H1 (cell line): ENCODE measurements around the gene RIN3. TPM values are rescaled to one million over a fixed set of nuclear protein-coding genes. Genes with fewer than 3 reads are reported as not detected.
A peak's percentile ranks its signal among the peaks of the same experiment; 100 is the strongest.

Experiments used
- CTCF ChIA-PET: fragments of 300-600 bp; sonication (Branson Sonifier 250); formaldehyde crosslinking; loops from one replicate; lab custom pipeline; 2021; ENCODE audit not compliant: partially characterized antibody; lab: Charles Lee
- POLR2A ChIA-PET: fragments of 300-600 bp; sonication (Branson Sonifier 250); formaldehyde crosslinking; loops from one replicate; lab custom pipeline; 2021; ENCODE audit warnings: inconsistent platforms; ENCODE audit not compliant: partially characterized antibody; lab: Charles Lee
- DNase-seq, 2 experiments: peaks; one replicate each; pipeline versions ENCODE4 v3.0.0 to v3.0.0-alpha.2; 2010 to 2022; ENCODE audit warnings: low spot score in 2 of 2, low read depth in 1 of 2, mixed read lengths in 1 of 2
- FAIRE-seq: peaks from 2 replicates; lab custom pipeline; 2011; peaks lifted over from hg19 to GRCh38; lab: Jason Lieb, UNC
- H2AFZ ChIP-seq: 2 replicates; pipeline ENCODE4 v1.8.1; 2012; ENCODE audit warnings: low read length, inconsistent platforms
- H2AK5ac ChIP-seq: 2 replicates; pipeline ENCODE4 v1.6.1; 2013; ENCODE audit warnings: low read depth, low read length
- H2BK120ac ChIP-seq: replicated peaks from 2 replicates; pipeline ENCODE3; 2013; ENCODE audit warnings: low read depth, low read length, inconsistent platforms
- H2BK12ac ChIP-seq: 2 replicates; pipeline ENCODE4 v1.6.1; 2013; ENCODE audit warnings: low read depth, low read length
- H2BK15ac ChIP-seq: 2 replicates; pipeline ENCODE4 v1.6.1; 2013; ENCODE audit warnings: low read length
- H2BK20ac ChIP-seq: 2 replicates; pipeline ENCODE4 v1.6.1; 2013; ENCODE audit warnings: low read length
- H2BK5ac ChIP-seq: 2 replicates; pipeline ENCODE4 v1.6.1; 2013; ENCODE audit warnings: low read depth, low read length
- H3K14ac ChIP-seq: 2 replicates; pipeline ENCODE4 v1.6.1; 2013; ENCODE audit warnings: inconsistent platforms; ENCODE audit not compliant: insufficient read length
- H3K18ac ChIP-seq: 2 replicates; pipeline ENCODE4 v1.6.1; 2013; ENCODE audit warnings: low read length; ENCODE audit errors: extremely low read depth
- H3K23ac ChIP-seq: 2 replicates; pipeline ENCODE4 v1.6.1; 2013; ENCODE audit warnings: inconsistent platforms; ENCODE audit not compliant: insufficient read length
- H3K23me2 ChIP-seq: 2 replicates; pipeline ENCODE4 v1.6.1; 2013; ENCODE audit warnings: low read depth, low read length
- H3K27ac ChIP-seq: 2 replicates; pipeline ENCODE4 v1.6.1; 2011; ENCODE audit warnings: low read depth, low read length, inconsistent platforms
- H3K27me3 ChIP-seq, 4 experiments: replicated peaks in 1 of 4; 1 replicate in 1 of 4; 2 replicates in 3 of 4; pipeline versions ENCODE4 v1.6.1 to v1.8.1; 2011 to 2013; ENCODE audit warnings: low read length in 3 of 4, mild to moderate bottlenecking in 3 of 4, inconsistent platforms in 2 of 4, mixed read lengths in 2 of 4, moderate library complexity in 1 of 4; ENCODE audit not compliant: control insufficient read depth in 3 of 4, insufficient read depth in 3 of 4; ENCODE audit errors: extremely low read depth in 1 of 4
- H3K36me3 ChIP-seq, 4 experiments: 2 replicates each; pipeline versions ENCODE4 v1.6.1 to v1.8.1; 2011 to 2013; ENCODE audit warnings: mild to moderate bottlenecking in 4 of 4, low read length in 3 of 4, moderate library complexity in 2 of 4, control low read depth in 1 of 4, inconsistent platforms in 1 of 4; ENCODE audit not compliant: insufficient read depth in 4 of 4, control insufficient read depth in 2 of 4
- H3K4ac ChIP-seq: replicated peaks from 2 replicates; pipeline ENCODE3; 2013; ENCODE audit warnings: low read length, low read depth, mixed read lengths, inconsistent platforms; ENCODE audit not compliant: insufficient read length
- H3K4me1 ChIP-seq, 4 experiments: replicated peaks in 1 of 4; 1 replicate in 1 of 4; 2 replicates in 3 of 4; pipeline versions ENCODE4 v1.6.1 to v1.8.1; 2011 to 2013; ENCODE audit warnings: low read length in 3 of 4, inconsistent platforms in 2 of 4, mixed read lengths in 1 of 4; ENCODE audit not compliant: insufficient read depth in 4 of 4, control insufficient read depth in 3 of 4
- H3K4me2 ChIP-seq, 2 experiments: 2 replicates each; pipeline versions ENCODE4 v1.6.1 to v1.8.1; 2011 to 2013; ENCODE audit warnings: low read depth in 2 of 2, low read length in 2 of 2, control low read depth in 1 of 2, inconsistent platforms in 1 of 2, mild to moderate bottlenecking in 1 of 2; ENCODE audit not compliant: insufficient read depth in 1 of 2
- H3K4me3 ChIP-seq, 4 experiments: fragments of 200-600, 300-600 bp in 1 of 4; sonication (generic), shearing (Covaris generic), sonication (Bioruptor Twin) in 1 of 4; 2 replicates each; pipeline versions ENCODE4 v1.5.1 to v1.8.1; 2011 to 2016; ENCODE audit warnings: low read length in 4 of 4, low read depth in 3 of 4, control low read depth in 2 of 4, inconsistent platforms in 2 of 4, mild to moderate bottlenecking in 2 of 4, mixed read lengths in 1 of 4, moderate library complexity in 1 of 4; ENCODE audit not compliant: insufficient read depth in 2 of 4; ENCODE audit errors: extremely low read depth in 1 of 4
- H3K56ac ChIP-seq: replicated peaks from 2 replicates; pipeline ENCODE3; 2013; ENCODE audit warnings: low read depth, mild to moderate bottlenecking, mixed read lengths, low read length, inconsistent platforms; ENCODE audit not compliant: insufficient read length
- H3K79me1 ChIP-seq: 2 replicates; pipeline ENCODE4 v1.6.1; 2013; ENCODE audit warnings: low read depth, low read length, control low read depth
- H3K79me2 ChIP-seq, 2 experiments: 2 replicates each; pipeline versions ENCODE4 v1.6.1 to v1.8.1; 2012 to 2013; ENCODE audit warnings: low read length in 2 of 2, mild to moderate bottlenecking in 2 of 2, inconsistent platforms in 1 of 2; ENCODE audit not compliant: insufficient read depth in 2 of 2, control insufficient read depth in 1 of 2
- H3K9ac ChIP-seq, 4 experiments: replicated peaks in 1 of 4; 1 replicate in 1 of 4; 2 replicates in 3 of 4; pipeline versions ENCODE4 v1.6.1 to v1.8.1; 2011 to 2013; ENCODE audit warnings: low read depth in 3 of 4, low read length in 3 of 4, control low read depth in 2 of 4, mild to moderate bottlenecking in 2 of 4, moderate library complexity in 2 of 4, inconsistent platforms in 1 of 4; ENCODE audit errors: extremely low read depth in 1 of 4
- H3K9me3 ChIP-seq, 2 experiments: 2 replicates each; pipeline versions ENCODE4 v1.6.1 to v1.8.1; 2012 to 2013; ENCODE audit warnings: mild to moderate bottlenecking in 2 of 2, moderate library complexity in 2 of 2, control low read depth in 1 of 2, inconsistent platforms in 1 of 2, low read depth in 1 of 2, low read length in 1 of 2, mixed read lengths in 1 of 2; ENCODE audit not compliant: insufficient read depth in 2 of 2
- H4K20me1 ChIP-seq, 2 experiments: replicated peaks in 1 of 2; 2 replicates each; pipeline versions ENCODE3 to v1.8.1; 2011 to 2013; ENCODE audit warnings: inconsistent platforms in 2 of 2, low read length in 2 of 2, mild to moderate bottlenecking in 1 of 2; ENCODE audit not compliant: insufficient read depth in 2 of 2, control insufficient read depth in 1 of 2
- H4K5ac ChIP-seq: 2 replicates; pipeline ENCODE4 v1.6.1; 2013; ENCODE audit warnings: low read length, low read depth, mixed read lengths, inconsistent platforms; ENCODE audit not compliant: insufficient read length
- H4K8ac ChIP-seq: 2 replicates; pipeline ENCODE4 v1.8.0; 2013; ENCODE audit warnings: mild to moderate bottlenecking, moderate library complexity, low read length, inconsistent platforms; ENCODE audit not compliant: insufficient read depth; ENCODE audit errors: extremely low read depth
- H4K91ac ChIP-seq: replicated peaks from 2 replicates; pipeline ENCODE3; 2013; ENCODE audit warnings: low read length, mixed read lengths, inconsistent platforms; ENCODE audit not compliant: insufficient read length
- PHF8 ChIP-seq: fragments of 200-600 bp; sonication (generic); conservative IDR thresholded peaks from 2 replicates; pipeline ENCODE4 v1.7.1; 2012; ENCODE audit warnings: low read depth, mild to moderate bottlenecking, inconsistent platforms, low read length, moderate library complexity
- SIX5 ChIP-seq: IDR thresholded peaks from 2 replicates; pipeline ENCODE4 v1.6.1; 2011; ENCODE audit warnings: mild to moderate bottlenecking, low read depth, low read length
- WGBS, 2 experiments: shearing (Covaris generic) in 1 of 2; methylation state at CpG; one replicate each; pipeline versions ENCODE4 v1.1.6 to v1.1.7; 2013 to 2015; ENCODE audit warnings: low lambda C conversion rate in 2 of 2, mixed read lengths in 2 of 2, inconsistent platforms in 1 of 2, low coverage in 1 of 2, missing lambda C conversion rate in 1 of 2; ENCODE audit not compliant: insufficient replicate concordance in 2 of 2, insufficient coverage in 1 of 2, insufficient read length in 1 of 2; ENCODE audit errors: extremely low coverage in 1 of 2, missing lambda C conversion rate in 1 of 2; 5-methylcytosine and 5-hydroxymethylcytosine counted together
- polyA plus RNA-seq, 7 experiments: library from polyadenylated mRNA; depleted of rRNA in 3 of 7; stranded (reverse) in 5 of 7; unstranded in 2 of 7; fragments of >200 nt in 5 of 7; fragments of 200-250 nt in 2 of 7; gene quantifications; 1 replicate in 5 of 7; 2 replicates in 1 of 7; 4 replicates in 1 of 7; pipeline versions ENCODE4 v1.2.1 to v1.2.3, GENCODE V29; 2011 to 2013; ENCODE audit warnings: missing spikeins in 2 of 7, mixed read lengths in 2 of 7
- total RNA-seq: library from RNA; stranded (reverse); fragmentation: NEBNext Ultra II Directional; extraction: Animal tissue kit (Norgen Biotek cat#: 25700); gene quantifications from 2 replicates; pipeline ENCODE4 v1.2.1, GENCODE V29; 2021
- TF ChIP-seq, protein P1 (sequence below): IDR thresholded peaks from 2 replicates; pipeline ENCODE4 v1.6.1; 2012; ENCODE audit warnings: inconsistent platforms
- TF ChIP-seq, protein P2 (sequence below), 3 experiments: IDR thresholded peaks; 1 replicate in 2 of 3; 2 replicates in 1 of 3; pipeline versions ENCODE4 v1.5.1 to v1.6.1; 2011; ENCODE audit warnings: low read length in 3 of 3, mild to moderate bottlenecking in 3 of 3, inconsistent platforms in 2 of 3, low read depth in 1 of 3, moderate library complexity in 1 of 3; ENCODE audit not compliant: insufficient read depth in 1 of 3; ENCODE audit errors: control extremely low read depth in 1 of 3

RIN3 gene
- total and polyA plus RNA-seq, 2 of the 8 experiments (the other 6 are each of a cell fraction or from before 2014, with no cell fraction given) = 0.59 to 1.5 TPM

DNA sequence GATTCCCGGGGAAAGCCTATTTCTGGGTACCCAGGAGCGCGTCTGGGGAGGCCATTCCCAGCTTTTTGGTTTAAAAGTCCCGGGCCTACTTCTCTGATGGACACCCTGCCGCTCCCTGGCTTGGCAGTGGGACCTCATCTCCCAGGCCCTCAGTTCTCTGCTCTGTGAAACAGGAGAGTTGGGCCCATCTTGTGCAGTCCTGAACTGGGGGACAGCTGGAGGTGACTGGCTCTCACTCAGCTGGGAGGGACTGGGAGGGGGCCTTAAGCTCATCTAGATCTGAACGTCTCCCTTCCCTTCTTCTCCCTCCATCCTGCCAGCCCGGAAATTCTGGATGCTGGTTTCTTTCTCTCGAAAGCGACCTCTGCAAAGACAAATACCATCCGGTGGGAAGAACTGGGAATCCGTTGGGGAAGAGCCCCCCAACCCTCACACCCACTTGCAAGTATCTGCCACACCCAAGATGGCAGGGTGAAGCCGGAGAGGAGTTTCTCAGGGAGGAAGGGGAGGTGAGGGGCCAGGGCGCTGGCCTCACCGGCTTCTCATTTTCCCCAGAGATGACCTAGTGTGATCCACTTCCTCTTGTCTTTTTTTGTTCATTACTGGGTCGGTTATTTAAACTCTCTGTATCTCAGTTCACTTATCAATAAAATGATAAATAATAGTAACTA, 1.4 kb downstream of the RIN3 start:
- H3K27me3 ChIP-seq = peaks cover 12 to 43% (median 28%) of the 10 kb centered on the region in 4 experiments
- H3K14ac ChIP-seq = no peak overlapping the region
- H4K8ac ChIP-seq = no peak overlapping the region
- H4K20me1 ChIP-seq = no peaks in the 10 kb centered on the region
- no peak overlapping the region for H3K18ac ChIP-seq
- no peak overlapping the region for H3K9ac ChIP-seq
- DNase-seq = no peak
- peaks cover 14% of the 10 kb centered on the region; the same call in 1 of the 2 replicates for H3K23me2 ChIP-seq
- no peak overlapping the region for H3K23ac ChIP-seq
- no peak overlapping the region for H2BK12ac ChIP-seq
- H2AFZ ChIP-seq = no peak overlapping the region
- H3K4me3 ChIP-seq = peak overlapping the region; percentile 48 to 77 (median 70); a peak in 4 of 8 replicates
- no peak overlapping the region for H2BK20ac ChIP-seq
- no peak overlapping the region for H4K5ac ChIP-seq
- TF ChIP-seq, protein P1, sequence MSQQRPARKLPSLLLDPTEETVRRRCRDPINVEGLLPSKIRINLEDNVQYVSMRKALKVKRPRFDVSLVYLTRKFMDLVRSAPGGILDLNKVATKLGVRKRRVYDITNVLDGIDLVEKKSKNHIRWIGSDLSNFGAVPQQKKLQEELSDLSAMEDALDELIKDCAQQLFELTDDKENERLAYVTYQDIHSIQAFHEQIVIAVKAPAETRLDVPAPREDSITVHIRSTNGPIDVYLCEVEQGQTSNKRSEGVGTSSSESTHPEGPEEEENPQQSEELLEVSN = no peak
- no peak for TF ChIP-seq SIX5
- TF ChIP-seq, protein P2, sequence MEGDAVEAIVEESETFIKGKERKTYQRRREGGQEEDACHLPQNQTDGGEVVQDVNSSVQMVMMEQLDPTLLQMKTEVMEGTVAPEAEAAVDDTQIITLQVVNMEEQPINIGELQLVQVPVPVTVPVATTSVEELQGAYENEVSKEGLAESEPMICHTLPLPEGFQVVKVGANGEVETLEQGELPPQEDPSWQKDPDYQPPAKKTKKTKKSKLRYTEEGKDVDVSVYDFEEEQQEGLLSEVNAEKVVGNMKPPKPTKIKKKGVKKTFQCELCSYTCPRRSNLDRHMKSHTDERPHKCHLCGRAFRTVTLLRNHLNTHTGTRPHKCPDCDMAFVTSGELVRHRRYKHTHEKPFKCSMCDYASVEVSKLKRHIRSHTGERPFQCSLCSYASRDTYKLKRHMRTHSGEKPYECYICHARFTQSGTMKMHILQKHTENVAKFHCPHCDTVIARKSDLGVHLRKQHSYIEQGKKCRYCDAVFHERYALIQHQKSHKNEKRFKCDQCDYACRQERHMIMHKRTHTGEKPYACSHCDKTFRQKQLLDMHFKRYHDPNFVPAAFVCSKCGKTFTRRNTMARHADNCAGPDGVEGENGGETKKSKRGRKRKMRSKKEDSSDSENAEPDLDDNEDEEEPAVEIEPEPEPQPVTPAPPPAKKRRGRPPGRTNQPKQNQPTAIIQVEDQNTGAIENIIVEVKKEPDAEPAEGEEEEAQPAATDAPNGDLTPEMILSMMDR (IDR thresholded peaks at IDR 0.05; ENCODE audit: control extremely low read depth in 1 of 3, insufficient read depth in 1 of 3, low read depth in 1 of 3, low read length in 3 of 3) = no peak
- no peak for TF ChIP-seq PHF8
- H3K4ac ChIP-seq = no peak overlapping the region
- H2BK5ac ChIP-seq = no peak overlapping the region
- H3K36me3 ChIP-seq = no peaks in the 10 kb centered on the region
- peak overlapping the region; percentile 74 to 98 for H3K4me2 ChIP-seq
- POLR2A ChIA-PET = no interaction called here
- 0 out of 7 replicates have a peak, but pooled peaks cover 0 to 5% (median under 1%) of the 10 kb centered on the region in 4 experiments for H3K4me1 ChIP-seq
- H3K27ac ChIP-seq = no peak overlapping the region
- no peaks in the 10 kb centered on the region for H3K79me2 ChIP-seq
- CTCF ChIA-PET = interaction anchor here (0.8 to 2.0 kb wide), 4 partner anchors 11 to 98 kb away, joined by 3 to 5 read pairs (median 4); no protein-coding TSS in a partner anchor
- no peak overlapping the region for H3K56ac ChIP-seq
- no peak for FAIRE-seq
- no peak overlapping the region for H2BK120ac ChIP-seq
- no peak overlapping the region for H2AK5ac ChIP-seq
- no peak overlapping the region for H2BK15ac ChIP-seq
- H4K91ac ChIP-seq = no peak overlapping the region
- H3K9me3 ChIP-seq = no peaks in the 10 kb centered on the region
- H3K79me1 ChIP-seq = no peaks in the 10 kb centered on the region
- 73% methylated on average over 9 of the region's 15 CpGs; no CpG with 5 or more reads in 1 of the 2 experiments for WGBS, 2 experiments
